ENCODE measurements around the gene DIAPH3. TPM values are rescaled to one million over a fixed set of nuclear protein-coding genes. Genes with fewer than 3 reads are reported as not detected.

Gene DIAPH3
- total and polyA plus RNA-seq, 2 of the 8 experiments (the other 6 are each of a cell fraction or from before 2014, with no cell fraction given): 8.0 to 30.8 TPM

- Histone ChIP-seq H3K27ac (ENCODE audit: low read depth, low read length) (no peak overlapping the region), H3K79me1 (ENCODE audit: low read depth, low read length) (no peaks in the 10 kb centered on the region), H3K56ac (replicated peaks; ENCODE audit: insufficient read length, low read depth, low read length) (no peak overlapping the region), H4K5ac (ENCODE audit: insufficient read length, low read depth, low read length) (no peak overlapping the region), H3K4ac (replicated peaks; ENCODE audit: insufficient read length, low read depth, low read length) (no peak overlapping the region), H4K91ac (replicated peaks; ENCODE audit: insufficient read length, low read length) (no peak overlapping the region), H3K4me1 (replicated peaks in 1 of 4; ENCODE audit: control insufficient read depth in 3 of 4, insufficient read depth in 4 of 4, low read length in 3 of 4) (no peaks in the 10 kb centered on the region), H3K79me2 (ENCODE audit: control insufficient read depth in 1 of 2, insufficient read depth in 2 of 2, low read length in 2 of 2) (no peaks in the 10 kb centered on the region), H4K8ac (ENCODE audit: extremely low read depth, insufficient read depth, low read length) (no peak overlapping the region), H2BK120ac (replicated peaks; ENCODE audit: low read depth, low read length) (no peak overlapping the region), H2BK12ac (ENCODE audit: low read depth, low read length) (no peak overlapping the region), H3K23ac (ENCODE audit: insufficient read length) (no peak overlapping the region), H3K27me3 (replicated peaks in 1 of 4; ENCODE audit: control insufficient read depth in 3 of 4, extremely low read depth in 1 of 4, insufficient read depth in 3 of 4, low read length in 3 of 4) (no peaks in the 10 kb centered on the region), H2BK15ac (ENCODE audit: low read length) (no peak overlapping the region), H3K14ac (ENCODE audit: insufficient read length) (no peak overlapping the region), H3K9me3 (ENCODE audit: insufficient read depth in 2 of 2, low read depth in 1 of 2, low read length in 1 of 2) (no peaks in the 10 kb centered on the region), H3K9ac (replicated peaks in 1 of 4; ENCODE audit: extremely low read depth in 1 of 4, low read depth in 3 of 4, low read length in 3 of 4) (no peak overlapping the region), H3K4me3 (ENCODE audit: extremely low read depth in 1 of 4, insufficient read depth in 2 of 4, low read depth in 3 of 4, low read length in 4 of 4) (no peak overlapping the region), H2AK5ac (ENCODE audit: low read depth, low read length) (no peak overlapping the region), H4K20me1 (replicated peaks in 1 of 2; ENCODE audit: control insufficient read depth in 1 of 2, insufficient read depth in 2 of 2, low read length in 2 of 2) (peaks cover 0 to 2% of the 10 kb centered on the region in 2 experiments), H3K23me2 (ENCODE audit: low read depth, low read length) (no peaks in the 10 kb centered on the region; the same call in 1 of the 2 replicates), H2BK20ac (ENCODE audit: low read length) (no peak overlapping the region), H3K4me2 (ENCODE audit: insufficient read depth in 1 of 2, low read depth in 2 of 2, low read length in 2 of 2) (no peak overlapping the region), H2BK5ac (ENCODE audit: low read depth, low read length) (no peak overlapping the region), H3K18ac (ENCODE audit: extremely low read depth, low read length) (no peak overlapping the region), H2AFZ (ENCODE audit: low read length) (no peak overlapping the region), H3K36me3 (ENCODE audit: control insufficient read depth in 2 of 4, insufficient read depth in 4 of 4, low read length in 3 of 4) (no peaks in the 10 kb centered on the region)
- ChIA-PET POLR2A (ENCODE audit: partially characterized antibody) (no interaction called here), CTCF (ENCODE audit: partially characterized antibody) (interaction anchor here (1.1 kb wide), 1 partner anchor 18 kb away, joined by 3 read pairs; no protein-coding TSS in a partner anchor)
- no peak for TF ChIP-seq SIX5 (IDR thresholded peaks at IDR 0.05; ENCODE audit: low read depth, low read length)
- no peak for TF ChIP-seq RXRA (IDR thresholded peaks at IDR 0.05; ENCODE audit: insufficient read depth, low read depth, low read length)
- DNase-seq (ENCODE audit: low read depth in 1 of 2, low spot score in 2 of 2): no peak
- no peak for FAIRE-seq
- 88% methylated on average over 2 of the region's 2 CpGs; no CpG with 5 or more reads in 1 of the 2 experiments for WGBS, 2 experiments (ENCODE audit: extremely low coverage in 1 of 2, insufficient coverage in 1 of 2, insufficient read length in 1 of 2, insufficient replicate concordance in 2 of 2, low coverage in 1 of 2, low lambda C conversion rate in 2 of 2, missing lambda C conversion rate in 1 of 2)
These were observed 212.7 kb downstream of the DIAPH3 start for GRCh38 chr13:59951011-59951410.

Measured in H1 (cell line).